ENCODE measurements around the gene TSC22D4.
"Not testable (repeated sequence)": the region's sequence is repeated elsewhere in the genome, so short reads cannot be mapped to it uniquely, and the experiment has no call there.

The TSC22D4 gene

GRCh38 chr7:100472854-100473499, 6.0 kb downstream of the TSC22D4 start:
- DNase-seq (ENCODE audit: low spot score), result no peak

- no peak for DNase-seq (ENCODE audit: low spot score)
Observed at GRCh38 chr7:100472121-100472851, 6.7 kb downstream of the TSC22D4 start.

- no peak for DNase-seq (ENCODE audit: low spot score)
Observed at GRCh38 chr7:100471021-100471420, 8.0 kb downstream of the TSC22D4 start.

DNA sequence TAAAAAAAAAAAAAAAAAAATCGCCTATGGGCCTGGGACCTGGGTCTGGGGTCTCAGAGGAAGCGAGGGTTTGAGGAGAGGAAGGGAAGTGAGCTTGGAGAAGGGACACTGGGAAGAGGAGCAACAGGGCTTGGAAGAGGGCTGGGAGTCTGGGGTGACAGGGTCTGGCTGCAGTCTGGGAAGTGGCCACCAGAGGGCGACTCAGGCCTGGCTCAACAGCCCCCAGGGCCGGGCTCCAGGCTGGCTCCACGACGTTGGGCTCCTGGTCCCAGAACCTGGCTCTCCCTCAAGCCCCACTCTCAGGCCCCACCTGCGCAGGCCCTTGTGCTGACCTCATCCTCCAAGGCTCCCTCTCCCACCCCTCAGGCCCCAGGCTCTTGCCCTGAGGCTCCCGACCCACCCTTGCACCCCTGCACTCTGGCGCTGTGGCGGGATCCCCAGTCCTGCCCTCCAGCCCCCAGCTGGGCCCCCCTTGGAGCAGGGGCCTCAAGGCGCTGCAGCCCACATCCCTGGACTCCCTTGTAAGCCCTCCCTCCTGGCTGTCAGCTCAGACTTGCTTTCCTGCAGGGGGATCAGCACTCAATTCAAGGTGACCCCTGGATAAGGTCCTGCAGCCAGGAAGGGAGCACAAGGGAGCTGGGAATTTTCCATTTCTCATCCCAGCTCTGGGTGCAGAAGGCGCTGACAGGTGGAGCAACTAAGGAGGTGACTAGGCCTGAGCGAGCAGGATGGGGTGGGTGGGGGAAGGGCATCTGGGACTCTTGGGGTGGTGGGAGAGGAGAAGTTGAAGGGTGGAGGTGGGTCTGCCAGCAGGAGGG, 9.6 kb downstream of the TSC22D4 start:
- peak; percentile 87 for DNase-seq (ENCODE audit: low spot score)

GRCh38 chr7:100467638-100468373, 11.2 kb downstream of the TSC22D4 start:
- DNase-seq (ENCODE audit: low spot score), result no peak

DNA sequence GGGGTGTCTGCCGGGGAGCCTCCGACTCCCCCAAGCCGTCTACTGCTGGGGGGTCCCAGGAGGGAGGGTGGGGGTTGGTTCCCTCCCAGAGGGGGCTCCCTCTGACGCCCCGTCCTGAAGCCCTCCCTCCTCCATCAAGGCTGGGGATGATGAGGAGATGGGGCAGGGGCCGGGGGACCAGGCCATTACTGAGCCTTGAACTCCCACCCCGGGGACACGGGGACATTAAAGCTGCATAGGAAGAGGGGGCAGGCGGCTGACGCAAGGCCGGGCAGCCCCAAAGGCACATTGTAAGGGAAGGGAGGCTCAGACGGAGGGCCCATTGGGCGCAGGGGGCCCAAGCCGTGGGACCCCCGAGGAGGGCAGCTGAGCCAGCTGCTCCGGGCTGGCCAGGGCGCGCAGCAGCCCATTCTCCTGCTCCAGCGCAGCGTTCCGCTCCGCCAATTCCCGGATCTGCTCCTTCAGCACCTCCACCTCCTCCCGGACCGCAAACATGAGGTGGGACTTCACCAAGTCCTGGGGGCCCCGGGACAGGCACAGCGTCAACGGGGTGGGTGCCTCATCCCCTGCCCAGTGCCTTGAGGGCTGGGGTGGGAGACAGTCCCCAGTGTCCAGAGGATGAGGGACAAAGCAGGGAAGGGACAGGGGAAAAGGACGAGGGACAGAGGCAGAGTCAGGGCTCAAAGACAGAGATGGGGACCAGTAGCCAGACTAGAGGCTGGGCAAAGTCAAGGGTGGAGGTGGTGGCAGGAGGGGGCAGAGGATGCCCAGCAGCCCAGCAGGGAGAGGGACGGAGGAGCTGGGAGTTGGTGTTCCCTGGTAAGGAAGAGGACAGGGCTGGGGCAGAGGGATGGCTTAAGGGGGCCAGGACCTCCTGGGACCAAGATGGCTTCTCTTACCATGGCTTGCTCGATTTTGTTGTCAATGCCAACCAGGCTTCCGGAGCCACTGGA, 12.1 kb downstream of the TSC22D4 start:
- DNase-seq (ENCODE audit: low spot score), result no peak

GRCh38 chr7:100465702-100466311, 13.2 kb downstream of the TSC22D4 start:
- no peak for DNase-seq (ENCODE audit: low spot score)

GRCh38 chr7:100465299-100465698, 13.7 kb downstream of the TSC22D4 start:
- no peak for DNase-seq (ENCODE audit: low spot score)

DNA sequence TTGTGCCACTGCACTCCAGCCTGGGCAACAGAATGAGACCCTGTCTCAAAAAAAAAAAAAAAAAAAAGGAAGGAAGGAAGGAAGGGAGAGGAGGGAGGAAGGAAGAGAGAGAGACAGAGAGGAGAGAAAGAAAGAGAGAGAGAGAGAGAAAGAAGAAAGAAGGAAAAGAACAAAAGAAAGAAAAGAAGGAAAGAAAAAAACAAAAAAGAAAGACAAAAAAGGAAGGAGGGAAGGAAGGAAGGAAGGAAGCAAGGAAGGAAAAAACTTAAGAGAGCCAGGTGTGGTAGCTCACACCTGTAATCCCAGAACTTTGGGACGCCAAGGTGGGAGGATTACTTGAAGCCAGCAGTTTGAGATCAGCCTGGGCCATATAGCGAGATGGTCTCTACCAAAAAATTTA, 14.2 kb downstream of the TSC22D4 start:
- DNase-seq (ENCODE audit: low spot score), result no peak

DNA sequence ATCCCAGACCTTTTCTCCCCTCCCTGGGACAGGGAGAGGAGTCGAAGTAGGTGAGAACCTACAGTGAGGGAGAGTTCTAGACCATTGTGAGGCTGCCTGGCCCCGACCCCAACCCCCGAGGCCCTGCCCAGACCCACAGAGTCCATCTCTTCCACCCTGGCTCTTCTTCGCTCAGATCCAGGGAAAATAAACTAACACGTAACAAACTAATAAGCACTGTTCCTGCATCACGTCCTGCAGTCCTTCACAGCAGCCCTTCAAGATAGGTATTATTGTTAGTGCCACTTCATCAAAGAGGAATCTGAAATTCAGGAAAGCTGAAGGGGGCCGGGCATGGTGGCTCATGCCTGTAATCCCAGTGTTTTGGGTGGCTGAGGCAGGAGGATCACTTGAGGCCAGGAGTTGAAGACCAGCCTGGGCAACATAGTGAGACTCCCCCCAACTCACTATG, 14.8 kb downstream of the TSC22D4 start, which contains the start of gene SPACDR:
TSS of gene SPACDR (minus strand) at position 51 of the 451 bp plus-strand sequence. CDS start 235 bp downstream, outside the sequence.
- DNase-seq (ENCODE audit: low spot score), result no peak

DNA sequence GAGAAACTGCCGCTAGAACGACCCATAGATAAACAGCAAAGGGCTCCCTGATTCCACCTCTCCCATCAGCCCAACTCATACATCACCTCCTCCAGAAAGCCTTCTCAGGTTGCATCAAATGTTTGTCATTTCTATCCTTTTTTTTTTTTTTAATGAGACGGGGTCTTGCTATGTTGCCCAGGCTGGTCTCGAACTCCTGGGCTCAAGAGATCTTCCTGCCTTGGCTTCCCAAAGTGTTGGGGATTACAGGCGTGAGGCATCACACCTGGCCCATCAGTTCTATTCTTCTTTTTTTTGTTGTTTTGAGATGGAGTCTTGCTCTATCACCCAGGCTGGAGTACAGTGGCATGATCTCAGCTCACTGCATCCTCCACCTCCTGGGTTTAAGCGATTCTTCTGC, 22.0 kb downstream of the TSC22D4 start:
- no peak for DNase-seq (ENCODE audit: low spot score)

GRCh38 chr7:100456562-100456961, 22.5 kb downstream of the TSC22D4 start:
- DNase-seq (ENCODE audit: low spot score), result no peak

GRCh38 chr7:100455206-100455605, 23.8 kb downstream of the TSC22D4 start:
- no peak for DNase-seq (ENCODE audit: low spot score)

DNA sequence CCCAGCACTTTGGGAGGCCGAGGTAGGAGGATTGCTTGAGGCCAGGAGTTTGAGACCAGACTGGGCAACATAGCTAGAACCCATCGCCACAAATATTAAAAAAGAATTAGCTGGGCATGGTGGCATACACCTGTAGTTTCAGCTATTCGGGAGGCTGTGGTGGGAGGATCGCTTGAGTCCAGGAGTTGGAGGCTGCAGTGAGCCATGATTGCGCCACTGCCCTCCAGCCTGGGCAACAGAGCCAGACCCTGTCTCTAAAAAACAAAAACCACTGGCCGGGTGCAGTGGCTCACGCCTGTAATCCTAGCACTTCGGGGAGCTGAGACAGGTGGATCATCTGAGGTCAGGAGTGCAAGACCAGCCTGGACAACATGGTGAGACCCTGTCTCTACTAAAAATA, 25.2 kb downstream of the TSC22D4 start:
- not testable (repeated sequence) for DNase-seq (ENCODE audit: low spot score)

- no peak for DNase-seq (ENCODE audit: low spot score)
Observed at GRCh38 chr7:100452513-100452912, 26.5 kb downstream of the TSC22D4 start.

GRCh38 chr7:100449190-100449795, 29.7 kb downstream of the TSC22D4 start:
- no peak for DNase-seq (ENCODE audit: low spot score)

DNA sequence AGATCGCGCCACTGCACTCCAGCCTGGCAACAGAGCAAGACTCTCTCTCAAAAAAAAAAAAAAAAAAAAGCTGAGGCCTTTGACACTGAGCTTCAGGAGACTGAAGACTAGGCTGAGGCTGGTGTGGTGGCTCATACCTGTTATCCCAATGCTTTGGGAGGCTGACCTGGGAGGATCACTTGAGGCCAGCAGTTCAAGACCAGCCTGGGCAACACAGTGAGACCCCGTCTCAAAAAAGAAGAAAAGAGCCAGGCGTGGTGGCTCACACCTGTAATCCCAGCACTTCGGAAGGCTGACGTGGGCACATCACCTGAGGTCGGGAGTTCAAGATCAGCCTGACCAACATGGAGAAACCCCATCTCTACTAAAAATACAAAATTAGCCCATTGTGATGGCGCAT, 31.7 kb downstream of the TSC22D4 start:
- DNase-seq (ENCODE audit: low spot score), result not testable (repeated sequence)

DNA sequence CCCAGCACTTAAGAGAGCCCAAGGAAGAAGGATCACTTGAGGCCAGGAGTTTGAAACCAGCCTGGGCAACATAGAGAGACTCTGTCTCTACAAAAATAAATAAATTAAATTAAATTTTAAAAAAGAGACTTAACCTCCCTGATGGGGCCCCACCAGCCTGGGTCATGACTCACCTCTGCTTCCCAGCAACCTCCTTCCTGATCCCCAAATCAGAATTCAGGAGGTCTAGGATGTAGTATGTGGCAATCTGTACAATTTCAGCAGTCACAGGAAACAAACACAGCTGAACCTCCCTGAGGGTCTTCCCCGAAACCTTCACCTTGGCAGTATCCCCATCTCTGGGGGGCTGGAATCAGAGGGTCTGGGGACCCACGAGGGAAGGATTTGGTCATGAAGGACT, 33.0 kb downstream of the TSC22D4 start:
- no peak for DNase-seq (ENCODE audit: low spot score)

- no peak for DNase-seq (ENCODE audit: low spot score)
Observed at GRCh38 chr7:100444311-100445278, 34.4 kb downstream of the TSC22D4 start.
